HepG2 (cell line): Measurements from ENCODE around the gene ABCB9. TPM values are rescaled to one million over a fixed set of nuclear protein-coding genes. Genes with fewer than 3 reads are reported as not detected.

Experiments used
- DBP ChIP-seq: sonication (generic); formaldehyde crosslinking; IDR thresholded peaks from 2 replicates; pipeline ENCODE4 v1.4.0; 2020; ENCODE audit warnings: missing genetic modification reagents; ENCODE audit errors: not compliant biosample characterization
- EED ChIP-seq: sonication (generic); formaldehyde crosslinking; IDR thresholded peaks from 2 replicates; pipeline ENCODE4 v1.5.0; 2020; ENCODE audit warnings: mild to moderate bottlenecking, missing genetic modification reagents
- FIP1L1 ChIP-seq: fragments of 200-400 bp; formaldehyde crosslinking; IDR thresholded peaks from 2 replicates; pipeline ENCODE4 v1.6.1; 2018; ENCODE audit warnings: low read depth, mild to moderate bottlenecking, low read length, moderate library complexity, borderline replicate concordance; ENCODE audit not compliant: insufficient read depth
- HOMEZ ChIP-seq: IDR thresholded peaks from 2 replicates; pipeline ENCODE4 v1.6.1; 2016; ENCODE audit warnings: low read depth
- MIER3 ChIP-seq: IDR thresholded peaks from 2 replicates; pipeline ENCODE4 v1.6.1; 2016; ENCODE audit warnings: missing compliant biosample characterization, borderline replicate concordance
- NFIB ChIP-seq: sonication (generic); formaldehyde crosslinking; IDR thresholded peaks from 2 replicates; pipeline ENCODE4 v1.9.0; 2021; ENCODE audit warnings: missing genetic modification reagents, mild to moderate bottlenecking, borderline replicate concordance
- POGK ChIP-seq: sonication (generic); formaldehyde crosslinking; conservative IDR thresholded peaks from 2 replicates; pipeline ENCODE4 v1.8.0; 2022; ENCODE audit warnings: mild to moderate bottlenecking, moderate library complexity, missing genetic modification reagents
- ZBTB1 ChIP-seq: sonication (generic); formaldehyde crosslinking; IDR thresholded peaks from 2 replicates; pipeline ENCODE4 v1.4.0; 2020; ENCODE audit warnings: missing genetic modification reagents, borderline replicate concordance
- ZNF260 ChIP-seq: sonication (generic); formaldehyde crosslinking; IDR thresholded peaks from 2 replicates; pipeline ENCODE4 v1.4.0; 2020; ENCODE audit warnings: missing genetic modification reagents, low read depth, mild to moderate bottlenecking, borderline replicate concordance
- ZNF343 ChIP-seq: sonication (generic); formaldehyde crosslinking; IDR thresholded peaks from 2 replicates; pipeline ENCODE4 v1.4.0; 2020; ENCODE audit warnings: mild to moderate bottlenecking, missing genetic modification reagents
- ZNF451 ChIP-seq: sonication (generic); formaldehyde crosslinking; IDR thresholded peaks from 2 replicates; pipeline ENCODE4 v1.5.0; 2020; ENCODE audit warnings: mild to moderate bottlenecking, missing genetic modification reagents
- ZNF580 ChIP-seq: IDR thresholded peaks from 2 replicates; pipeline ENCODE4 v1.6.1; 2016; ENCODE audit warnings: low read depth, borderline replicate concordance
- ZNF674 ChIP-seq: sonication (generic); formaldehyde crosslinking; IDR thresholded peaks from 2 replicates; pipeline ENCODE4 v1.5.0; 2020; ENCODE audit warnings: low read depth, mild to moderate bottlenecking, missing genetic modification reagents
- ZNF724P ChIP-seq: sonication (generic); formaldehyde crosslinking; IDR thresholded peaks from 2 replicates; pipeline ENCODE4 v1.8.0; 2022; ENCODE audit warnings: missing genetic modification reagents, borderline replicate concordance
- ZNF782 ChIP-seq: sonication (generic); formaldehyde crosslinking; IDR thresholded peaks from 2 replicates; pipeline ENCODE4 v1.4.0; 2020; ENCODE audit warnings: missing genetic modification reagents, mild to moderate bottlenecking, borderline replicate concordance
- polyA plus RNA-seq, 8 experiments: library from polyadenylated mRNA; depleted of rRNA in 3 of 8; stranded (reverse) in 7 of 8; unstranded in 1 of 8; fragments of >200 nt; fragmentation: Illumina TruSeq in 4 of 8; extraction: Trizol in 4 of 8; gene quantifications; 2 replicates each; pipeline versions ENCODE4 v1.2.1 to v1.2.3, GENCODE V29; 2011 to 2016; ENCODE audit warnings: low read depth in 4 of 8, missing spikeins in 1 of 8, mixed read lengths in 1 of 8; ENCODE audit not compliant: insufficient read depth in 1 of 8
- total RNA-seq, 5 experiments: library from RNA; depleted of rRNA; stranded (reverse); fragments of >200 nt; fragmentation: Illumina TruSeq; extraction: Trizol; gene quantifications; 2 replicates each; pipeline ENCODE4 v1.2.3, GENCODE V29; 2016; ENCODE audit warnings: low read depth in 1 of 5
- TF ChIP-seq, protein P1 (sequence below), 2 experiments: sonication (generic) in 1 of 2; formaldehyde crosslinking in 1 of 2; IDR thresholded peaks; 2 replicates each; pipeline versions ENCODE4 v1.5.1 to v1.6.1; 2011 to 2020; ENCODE audit warnings: borderline replicate concordance in 1 of 2, low read depth in 1 of 2, low read length in 1 of 2, mild to moderate bottlenecking in 1 of 2, missing genetic modification reagents in 1 of 2, moderate library complexity in 1 of 2
- TF ChIP-seq, protein P2 (sequence below): sonication (generic); formaldehyde crosslinking; IDR thresholded peaks from 2 replicates; pipeline ENCODE4 v1.5.0; 2020; ENCODE audit warnings: mild to moderate bottlenecking, missing genetic modification reagents

ABCB9 gene
- total and polyA plus RNA-seq, 2 of the 13 experiments (the other 11 are each of a cell fraction or from before 2014, with no cell fraction given): 5.1 to 6.0 TPM

- TF ChIP-seq ZNF674 (CRISPR knock-in tag) (no peak), ZNF451 (no peak), ZNF782 (CRISPR knock-in tag) (no peak), DBP (CRISPR knock-in tag) (no peak), NFIB (CRISPR knock-in tag) (no peak), ZNF260 (no peak), ZBTB1 (CRISPR knock-in tag) (no peak), EED (CRISPR knock-in tag) (no peak), ZNF343 (CRISPR knock-in tag) (no peak), MIER3 (no peak), ZNF724P (CRISPR knock-in tag) (no peak), HOMEZ (CRISPR knock-in tag) (no peak), FIP1L1 (no peak), POGK (peak; percentile 40; the same call in 1 of the 2 replicates), ZNF580 (no peak)
- TF ChIP-seq, protein P1, sequence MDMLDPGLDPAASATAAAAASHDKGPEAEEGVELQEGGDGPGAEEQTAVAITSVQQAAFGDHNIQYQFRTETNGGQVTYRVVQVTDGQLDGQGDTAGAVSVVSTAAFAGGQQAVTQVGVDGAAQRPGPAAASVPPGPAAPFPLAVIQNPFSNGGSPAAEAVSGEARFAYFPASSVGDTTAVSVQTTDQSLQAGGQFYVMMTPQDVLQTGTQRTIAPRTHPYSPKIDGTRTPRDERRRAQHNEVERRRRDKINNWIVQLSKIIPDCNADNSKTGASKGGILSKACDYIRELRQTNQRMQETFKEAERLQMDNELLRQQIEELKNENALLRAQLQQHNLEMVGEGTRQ (IDR thresholded peaks at IDR 0.05; ENCODE audit: low read depth, low read length): peak; percentile 54
- TF ChIP-seq, protein P1 (CRISPR knock-in tag; IDR thresholded peaks at IDR 0.05; ENCODE audit: borderline replicate concordance): peak; percentile 34; the same call in 1 of the 2 replicates
- TF ChIP-seq, protein P2, sequence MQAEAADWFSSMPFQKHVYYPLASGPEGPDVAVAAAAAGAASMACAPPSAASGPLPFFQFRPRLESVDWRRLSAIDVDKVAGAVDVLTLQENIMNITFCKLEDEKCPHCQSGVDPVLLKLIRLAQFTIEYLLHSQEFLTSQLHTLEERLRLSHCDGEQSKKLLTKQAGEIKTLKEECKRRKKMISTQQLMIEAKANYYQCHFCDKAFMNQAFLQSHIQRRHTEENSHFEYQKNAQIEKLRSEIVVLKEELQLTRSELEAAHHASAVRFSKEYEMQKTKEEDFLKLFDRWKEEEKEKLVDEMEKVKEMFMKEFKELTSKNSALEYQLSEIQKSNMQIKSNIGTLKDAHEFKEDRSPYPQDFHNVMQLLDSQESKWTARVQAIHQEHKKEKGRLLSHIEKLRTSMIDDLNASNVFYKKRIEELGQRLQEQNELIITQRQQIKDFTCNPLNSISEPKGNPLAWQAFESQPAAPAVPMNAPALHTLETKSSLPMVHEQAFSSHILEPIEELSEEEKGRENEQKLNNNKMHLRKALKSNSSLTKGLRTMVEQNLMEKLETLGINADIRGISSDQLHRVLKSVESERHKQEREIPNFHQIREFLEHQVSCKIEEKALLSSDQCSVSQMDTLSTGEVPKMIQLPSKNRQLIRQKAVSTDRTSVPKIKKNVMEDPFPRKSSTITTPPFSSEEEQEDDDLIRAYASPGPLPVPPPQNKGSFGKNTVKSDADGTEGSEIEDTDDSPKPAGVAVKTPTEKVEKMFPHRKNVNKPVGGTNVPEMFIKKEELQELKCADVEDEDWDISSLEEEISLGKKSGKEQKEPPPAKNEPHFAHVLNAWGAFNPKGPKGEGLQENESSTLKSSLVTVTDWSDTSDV: no peak
Observed at GRCh38 chr12:122895704-122896636, 70.3 kb downstream of the ABCB9 start, which contains the start of gene VPS37B (continued).
